Astrocyte of the spinal cord (primary cell): ENCODE measurements around the gene SMC1B.

ENCODE experiments used
- DNase-seq: peaks from one replicate; pipeline ENCODE4 v3.0.0; 2011; ENCODE audit warnings: low read depth, low spot score
- H3K4me3 ChIP-seq: 2 replicates; pipeline ENCODE4 v1.5.1; 2011; ENCODE audit warnings: low read depth, mild to moderate bottlenecking, low read length, moderate library complexity
- in situ Hi-C: cut with HindIII; loops from 2 replicates; pipeline ENCODE4 v1.10.0; 2017; ENCODE audit warnings: low sequenced_read_pairs
- TF ChIP-seq, protein P1 (sequence below): IDR thresholded peaks from 2 replicates; pipeline ENCODE4 v1.5.1; 2012; ENCODE audit warnings: low read depth, mild to moderate bottlenecking, low read length, inconsistent platforms

The SMC1B gene

GRCh38 chr22:45426387-45426786 lies 13.0 kb upstream of the SMC1B start:
- TF ChIP-seq, protein P1, sequence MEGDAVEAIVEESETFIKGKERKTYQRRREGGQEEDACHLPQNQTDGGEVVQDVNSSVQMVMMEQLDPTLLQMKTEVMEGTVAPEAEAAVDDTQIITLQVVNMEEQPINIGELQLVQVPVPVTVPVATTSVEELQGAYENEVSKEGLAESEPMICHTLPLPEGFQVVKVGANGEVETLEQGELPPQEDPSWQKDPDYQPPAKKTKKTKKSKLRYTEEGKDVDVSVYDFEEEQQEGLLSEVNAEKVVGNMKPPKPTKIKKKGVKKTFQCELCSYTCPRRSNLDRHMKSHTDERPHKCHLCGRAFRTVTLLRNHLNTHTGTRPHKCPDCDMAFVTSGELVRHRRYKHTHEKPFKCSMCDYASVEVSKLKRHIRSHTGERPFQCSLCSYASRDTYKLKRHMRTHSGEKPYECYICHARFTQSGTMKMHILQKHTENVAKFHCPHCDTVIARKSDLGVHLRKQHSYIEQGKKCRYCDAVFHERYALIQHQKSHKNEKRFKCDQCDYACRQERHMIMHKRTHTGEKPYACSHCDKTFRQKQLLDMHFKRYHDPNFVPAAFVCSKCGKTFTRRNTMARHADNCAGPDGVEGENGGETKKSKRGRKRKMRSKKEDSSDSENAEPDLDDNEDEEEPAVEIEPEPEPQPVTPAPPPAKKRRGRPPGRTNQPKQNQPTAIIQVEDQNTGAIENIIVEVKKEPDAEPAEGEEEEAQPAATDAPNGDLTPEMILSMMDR: no peak
- no peak for DNase-seq
- in situ Hi-C loops: no loop called here
- H3K4me3 ChIP-seq: no peak overlapping the region

GRCh38 chr22:45425531-45426265 lies 12.3 kb upstream of the SMC1B start:
- no peak for DNase-seq
- H3K4me3 ChIP-seq: no peak overlapping the region
- TF ChIP-seq, protein P1: no peak
- in situ Hi-C loops: no loop called here

GRCh38 chr22:45425101-45425500 lies 11.7 kb upstream of the SMC1B start:
- no peak overlapping the region for H3K4me3 ChIP-seq
- no peak for DNase-seq
- in situ Hi-C loops: no loop called here
- TF ChIP-seq, protein P1: no peak

- no peak for DNase-seq
- in situ Hi-C loops: no loop called here
- H3K4me3 ChIP-seq: no peak overlapping the region
- TF ChIP-seq, protein P1: no peak
Observed at GRCh38 chr22:45424241-45424731, 10.9 kb upstream of the SMC1B start.

- no peak for DNase-seq
- TF ChIP-seq, protein P1: no peak
- in situ Hi-C loops: no loop called here
- H3K4me3 ChIP-seq: no peak overlapping the region
Observed at GRCh38 chr22:45423524-45423923, 10.1 kb upstream of the SMC1B start.

DNA sequence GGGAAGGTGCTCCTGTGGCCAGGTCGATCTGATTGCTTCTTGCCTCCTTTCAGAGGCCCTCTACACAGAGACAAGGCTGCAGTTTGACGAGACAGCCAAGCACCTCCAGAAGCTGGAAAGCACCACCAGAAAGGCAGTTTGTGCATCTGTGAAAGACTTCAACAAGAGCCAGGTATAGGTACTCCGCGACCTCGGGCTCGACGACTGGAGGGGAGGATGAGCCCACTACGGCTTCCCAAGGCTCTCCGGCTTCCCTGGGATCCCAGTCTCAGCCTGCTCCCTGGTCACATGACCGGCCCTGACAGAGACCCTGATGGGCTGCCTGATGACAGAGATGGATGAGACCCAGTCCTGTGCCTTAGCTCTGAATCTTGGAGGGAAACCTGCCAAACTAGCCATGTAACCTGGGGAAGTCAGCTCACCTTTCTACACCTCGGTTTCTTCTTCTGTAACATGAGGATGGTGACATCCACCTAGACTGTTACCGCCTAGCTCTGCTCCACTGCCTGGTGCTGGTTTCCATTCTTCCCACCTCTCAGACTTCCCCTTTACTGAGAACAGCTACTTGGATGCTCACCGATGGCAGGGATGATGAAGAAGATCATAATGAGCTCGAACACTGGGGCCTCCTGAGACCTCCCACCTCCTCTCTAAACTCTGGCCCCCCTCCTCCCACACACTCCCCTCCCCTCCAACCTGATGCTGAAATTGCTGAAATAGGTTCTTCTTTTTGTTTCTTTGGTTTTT lies 9.0 kb upstream of the SMC1B start:
- in situ Hi-C loops: no loop called here
- TF ChIP-seq, protein P1: no peak
- no peak for DNase-seq
- no peak overlapping the region for H3K4me3 ChIP-seq
